ENCODE measurements around the gene ADCY9. TPM values are rescaled to one million over a fixed set of nuclear protein-coding genes. Genes with fewer than 3 reads are reported as not detected.

The ADCY9 gene
- total RNA-seq, 1 experiment from 2014 or later: 4.7 TPM

DNA sequence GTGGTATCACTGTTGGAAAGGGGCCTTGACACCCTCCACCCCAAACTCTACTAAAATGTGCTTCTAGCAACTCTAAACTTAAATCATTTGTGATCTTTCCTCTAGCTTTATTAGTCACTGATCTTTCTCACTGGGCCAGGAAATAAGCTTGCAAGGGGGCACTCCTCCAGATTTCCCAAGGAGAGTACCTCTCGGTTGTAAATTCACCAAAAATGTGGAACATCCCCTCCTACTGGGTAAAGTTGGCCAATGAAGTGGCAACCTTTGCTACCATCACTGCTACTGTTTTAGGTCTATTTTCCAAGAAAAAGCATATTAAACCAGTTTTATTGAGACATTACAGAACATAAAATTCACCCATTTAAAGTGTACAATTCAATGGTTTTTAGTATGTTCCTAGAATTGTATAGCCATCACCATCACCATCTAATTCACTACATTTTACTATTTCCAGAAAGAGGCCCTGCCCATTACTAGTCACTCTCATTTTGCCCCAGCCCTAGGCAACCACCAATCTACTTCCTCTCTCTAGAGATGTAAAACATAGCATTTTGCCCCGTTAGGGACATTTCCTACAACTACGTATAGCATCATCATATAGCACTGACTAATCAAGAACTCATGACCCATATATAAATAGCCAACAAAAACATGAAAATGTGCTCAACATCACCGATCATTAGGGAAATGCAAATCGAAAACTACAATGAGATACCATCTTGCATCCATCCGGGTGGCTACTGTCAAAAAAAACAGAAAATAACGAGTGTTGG lies 44.6 kb upstream of the ADCY9 start:
- Mint-ChIP-seq H3K36me3 (ENCODE audit: insufficient read depth in 1 of 3, low read depth in 3 of 3) (no peaks in the 10 kb centered on the region), H3K4me1 (no peaks in the 10 kb centered on the region), H3K27me3 (ENCODE audit: low read depth) (peaks cover 11% of the 10 kb centered on the region), H3K9me3 (no peaks in the 10 kb centered on the region; a peak in 1 of 5 replicates), H3K27ac (no peak overlapping the region), H3K4me3 (no peak overlapping the region)
- Histone ChIP-seq H3K56ac (ENCODE audit: insufficient read length, low read depth, low read length) (no peak overlapping the region), H3K4ac (ENCODE audit: low read depth, low read length) (no peak overlapping the region), H4K8ac (replicated peaks; ENCODE audit: insufficient read length, low read depth, low read length) (no peak overlapping the region), H2AFZ (ENCODE audit: low read length) (no peak overlapping the region), H4K20me1 (ENCODE audit: control insufficient read depth, insufficient read depth, insufficient read length) (no peaks in the 10 kb centered on the region), H2BK5ac (ENCODE audit: insufficient read length, low read length) (no peak overlapping the region), H3K79me2 (ENCODE audit: insufficient read depth, low read length) (no peaks in the 10 kb centered on the region), H4K5ac (ENCODE audit: insufficient read length, low read depth, low read length) (no peak overlapping the region), H3K23ac (ENCODE audit: insufficient read length, low read depth, low read length) (no peak overlapping the region), H3T11ph (ENCODE audit: low read length) (no peak overlapping the region), H4K91ac (ENCODE audit: insufficient read length, low read depth, low read length) (no peak overlapping the region), H2AK5ac (ENCODE audit: insufficient read length, low read length) (no peak overlapping the region), H2BK120ac (ENCODE audit: low read depth, low read length, poor library complexity, severe bottlenecking) (no peak overlapping the region), H2BK15ac (ENCODE audit: low read depth, low read length) (no peak overlapping the region), H3K4me2 (ENCODE audit: insufficient read depth, insufficient read length, low read length) (no peak overlapping the region), H3K14ac (ENCODE audit: insufficient read depth, low read length) (no peak overlapping the region), H3K79me1 (ENCODE audit: insufficient read depth, low read depth, low read length, poor library complexity, severe bottlenecking) (no peaks in the 10 kb centered on the region), H3K27me3 (ENCODE audit: insufficient read depth, low read length) (no peaks in the 10 kb centered on the region), H2BK12ac (ENCODE audit: insufficient read length, low read depth, low read length) (no peak overlapping the region), H3K4me1 (ENCODE audit: insufficient read depth, low read length) (no peaks in the 10 kb centered on the region), H2BK20ac (ENCODE audit: low read depth, low read length, poor library complexity, severe bottlenecking) (no peak overlapping the region), H3K9me3 (ENCODE audit: control insufficient read depth, low read depth, low read length) (no peaks in the 10 kb centered on the region), H3K23me2 (ENCODE audit: insufficient read length, low read depth, low read length, poor library complexity, severe bottlenecking) (no peaks in the 10 kb centered on the region), H3K9ac (ENCODE audit: extremely low read depth, insufficient read length, low read length) (no peak overlapping the region), H3K27ac (ENCODE audit: insufficient read length, low read depth, low read length) (no peak overlapping the region), H3K18ac (ENCODE audit: insufficient read length, low read depth, low read length) (no peak overlapping the region)
- no CpG with 5 or more reads among the region's 7 CpGs for WGBS (ENCODE audit: extremely low coverage, insufficient read length, low lambda C conversion rate)
- DNase-seq: no peak
- TF ChIP-seq, protein P1, sequence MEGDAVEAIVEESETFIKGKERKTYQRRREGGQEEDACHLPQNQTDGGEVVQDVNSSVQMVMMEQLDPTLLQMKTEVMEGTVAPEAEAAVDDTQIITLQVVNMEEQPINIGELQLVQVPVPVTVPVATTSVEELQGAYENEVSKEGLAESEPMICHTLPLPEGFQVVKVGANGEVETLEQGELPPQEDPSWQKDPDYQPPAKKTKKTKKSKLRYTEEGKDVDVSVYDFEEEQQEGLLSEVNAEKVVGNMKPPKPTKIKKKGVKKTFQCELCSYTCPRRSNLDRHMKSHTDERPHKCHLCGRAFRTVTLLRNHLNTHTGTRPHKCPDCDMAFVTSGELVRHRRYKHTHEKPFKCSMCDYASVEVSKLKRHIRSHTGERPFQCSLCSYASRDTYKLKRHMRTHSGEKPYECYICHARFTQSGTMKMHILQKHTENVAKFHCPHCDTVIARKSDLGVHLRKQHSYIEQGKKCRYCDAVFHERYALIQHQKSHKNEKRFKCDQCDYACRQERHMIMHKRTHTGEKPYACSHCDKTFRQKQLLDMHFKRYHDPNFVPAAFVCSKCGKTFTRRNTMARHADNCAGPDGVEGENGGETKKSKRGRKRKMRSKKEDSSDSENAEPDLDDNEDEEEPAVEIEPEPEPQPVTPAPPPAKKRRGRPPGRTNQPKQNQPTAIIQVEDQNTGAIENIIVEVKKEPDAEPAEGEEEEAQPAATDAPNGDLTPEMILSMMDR (conservative IDR thresholded peaks at IDR 0.05): peak; percentile 47; the same call in 2 of the 3 replicates

Data from H9 (cell line).